ENCODE data around the gene MAP3K9.

Gene MAP3K9

GRCh38 chr14:70685474-70686197 lies 123.7 kb downstream of the MAP3K9 start:
- FAIRE-seq: no peak

GRCh38 chr14:70683983-70684382 lies 125.3 kb downstream of the MAP3K9 start:
- FAIRE-seq: no peak

- FAIRE-seq: no peak
Measured at GRCh38 chr14:70680748-70681147, 128.6 kb downstream of the MAP3K9 start.

GRCh38 chr14:70677341-70677740 lies 132.0 kb downstream of the MAP3K9 start:
- no peak for FAIRE-seq
